ENCODE results near the gene WDR4.
A peak's percentile ranks its signal among the peaks of the same experiment; 100 is the strongest.
"Not testable (repeated sequence)": the region's sequence is repeated elsewhere in the genome, so short reads cannot be mapped to it uniquely, and the experiment has no call there.

WDR4 gene

GRCh38 chr21:42833859-42834725 is 45.2 kb downstream of the WDR4 start:
- no peak overlapping the region for H3K4me3 ChIP-seq (ENCODE audit: low read depth, low read length)
- H3K27me3 ChIP-seq (ENCODE audit: control insufficient read depth, insufficient read depth, low read length): no peaks in the 10 kb centered on the region
- no peaks in the 10 kb centered on the region for H3K9me3 ChIP-seq (ENCODE audit: control insufficient read depth, insufficient read depth, low read length)
- peaks cover 2% of the 10 kb centered on the region for H3K4me1 ChIP-seq (ENCODE audit: control insufficient read depth, insufficient read depth, low read length)
- H3K36me3 ChIP-seq (ENCODE audit: control insufficient read depth, insufficient read depth, low read length): peaks cover 15% of the 10 kb centered on the region
- peak overlapping the region; percentile 26 for H3K9ac ChIP-seq (ENCODE audit: low read depth, low read length)

- H3K4me3 ChIP-seq (ENCODE audit: low read depth, low read length): no peak overlapping the region
- H3K4me1 ChIP-seq (ENCODE audit: control insufficient read depth, insufficient read depth, low read length): peaks cover 2% of the 10 kb centered on the region
- no peaks in the 10 kb centered on the region for H3K27me3 ChIP-seq (ENCODE audit: control insufficient read depth, insufficient read depth, low read length)
- H3K36me3 ChIP-seq (ENCODE audit: control insufficient read depth, insufficient read depth, low read length): peaks cover 15% of the 10 kb centered on the region
- H3K9me3 ChIP-seq (ENCODE audit: control insufficient read depth, insufficient read depth, low read length): no peaks in the 10 kb centered on the region
- no peak overlapping the region for H3K9ac ChIP-seq (ENCODE audit: low read depth, low read length)
Observed at GRCh38 chr21:42833439-42833815, 45.9 kb downstream of the WDR4 start.

DNA sequence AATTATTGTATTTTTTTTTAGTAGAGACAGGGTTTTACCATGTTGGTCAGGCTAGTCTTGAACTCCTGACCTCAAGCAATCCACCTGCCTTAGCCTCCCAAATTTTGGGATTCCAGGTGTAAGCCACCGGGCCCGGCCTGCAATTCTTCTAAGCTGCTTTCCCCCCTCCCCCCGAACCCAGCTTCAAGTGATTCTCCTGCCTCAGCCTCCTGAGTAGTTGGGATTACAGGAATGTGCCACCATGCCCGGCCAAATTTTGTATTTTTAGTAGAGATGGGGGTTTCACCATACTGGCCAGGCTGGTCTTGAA is 47.1 kb downstream of the WDR4 start:
- H3K9me3 ChIP-seq (ENCODE audit: control insufficient read depth, insufficient read depth, low read length); H3K4me1 ChIP-seq (ENCODE audit: control insufficient read depth, insufficient read depth, low read length); H3K27me3 ChIP-seq (ENCODE audit: control insufficient read depth, insufficient read depth, low read length); H3K4me3 ChIP-seq (ENCODE audit: low read depth, low read length); H3K9ac ChIP-seq (ENCODE audit: low read depth, low read length): not testable (repeated sequence)
- H3K36me3 ChIP-seq (ENCODE audit: control insufficient read depth, insufficient read depth, low read length): peaks cover 10% of the 10 kb centered on the region

DNA sequence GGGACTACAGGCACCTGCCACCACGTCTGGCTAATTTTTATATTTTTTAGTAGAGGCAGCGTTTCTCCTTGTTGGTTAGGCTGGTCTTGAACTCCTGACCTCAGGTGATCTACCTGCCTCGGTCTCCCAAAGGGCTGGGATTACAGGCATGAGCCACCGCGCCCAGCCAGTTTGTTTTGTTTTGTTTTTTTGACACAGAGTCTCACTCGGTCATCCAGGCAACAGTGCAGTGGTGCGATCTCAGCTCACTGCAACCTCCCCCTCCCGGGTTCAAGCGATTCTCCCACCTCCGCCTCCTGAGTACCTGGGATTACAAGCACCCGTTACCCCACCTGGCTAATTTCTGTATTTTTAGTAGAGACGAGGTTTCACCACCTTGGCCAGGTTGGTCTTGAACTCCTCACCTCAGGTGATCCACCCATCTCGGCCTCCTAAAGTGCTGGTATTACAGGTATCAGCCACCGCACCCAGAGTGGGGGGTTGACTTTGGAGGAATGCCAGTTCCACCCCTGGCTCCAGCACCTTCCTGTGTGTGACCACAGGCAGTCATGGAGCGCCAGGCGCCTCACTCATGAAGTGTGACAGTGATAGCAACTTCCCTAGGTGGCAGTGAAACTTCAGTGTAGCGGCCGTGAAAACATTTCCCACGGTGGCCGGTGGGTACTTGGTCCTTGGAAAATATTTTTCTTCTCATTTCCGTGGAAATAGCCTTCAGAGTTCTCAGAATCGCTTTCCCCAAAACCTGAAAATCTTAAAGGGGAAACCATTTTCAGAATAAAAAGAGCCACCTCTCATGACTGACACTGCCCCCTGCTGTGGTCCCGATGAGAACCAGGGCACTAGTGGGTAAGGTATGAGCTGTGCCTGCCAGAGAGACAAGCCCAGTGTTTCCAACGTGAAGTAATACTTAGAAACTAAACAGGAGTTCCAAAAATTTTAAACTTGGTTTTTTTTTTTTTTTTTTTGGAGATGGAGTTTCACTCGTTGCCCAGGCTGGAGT is 48.6 kb downstream of the WDR4 start:
- H3K4me1 ChIP-seq (ENCODE audit: control insufficient read depth, insufficient read depth, low read length): peaks cover 2% of the 10 kb centered on the region
- no peak overlapping the region for H3K4me3 ChIP-seq (ENCODE audit: low read depth, low read length)
- H3K9ac ChIP-seq (ENCODE audit: low read depth, low read length): no peak overlapping the region
- H3K27me3 ChIP-seq (ENCODE audit: control insufficient read depth, insufficient read depth, low read length): peaks cover under 1% of the 10 kb centered on the region
- H3K36me3 ChIP-seq (ENCODE audit: control insufficient read depth, insufficient read depth, low read length): peaks cover 9% of the 10 kb centered on the region
- H3K9me3 ChIP-seq (ENCODE audit: control insufficient read depth, insufficient read depth, low read length): no peaks in the 10 kb centered on the region

GRCh38 chr21:42829954-42830353 is 49.4 kb downstream of the WDR4 start:
- Histone ChIP-seq H3K4me1 (ENCODE audit: control insufficient read depth, insufficient read depth, low read length) (peaks cover 2% of the 10 kb centered on the region), H3K27me3 (ENCODE audit: control insufficient read depth, insufficient read depth, low read length) (peaks cover 4% of the 10 kb centered on the region), H3K36me3 (ENCODE audit: control insufficient read depth, insufficient read depth, low read length) (peaks cover 4% of the 10 kb centered on the region)

GRCh38 chr21:42829417-42829816 is 49.9 kb downstream of the WDR4 start:
- Histone ChIP-seq H3K4me1 (ENCODE audit: control insufficient read depth, insufficient read depth, low read length) (peaks cover 2% of the 10 kb centered on the region), H3K9ac (ENCODE audit: low read depth, low read length) (no peak overlapping the region), H3K36me3 (ENCODE audit: control insufficient read depth, insufficient read depth, low read length) (no peaks in the 10 kb centered on the region), H3K27me3 (ENCODE audit: control insufficient read depth, insufficient read depth, low read length) (peaks cover 4% of the 10 kb centered on the region), H3K4me3 (ENCODE audit: low read depth, low read length) (no peak overlapping the region), H3K9me3 (ENCODE audit: control insufficient read depth, insufficient read depth, low read length) (no peaks in the 10 kb centered on the region)

More at GRCh38 chr21:42829954-42830353, 49.4 kb downstream of the WDR4 start:
- Histone ChIP-seq H3K9ac (ENCODE audit: low read depth, low read length) (no peak overlapping the region), H3K9me3 (ENCODE audit: control insufficient read depth, insufficient read depth, low read length) (no peaks in the 10 kb centered on the region), H3K4me3 (ENCODE audit: low read depth, low read length) (no peak overlapping the region)

DNA sequence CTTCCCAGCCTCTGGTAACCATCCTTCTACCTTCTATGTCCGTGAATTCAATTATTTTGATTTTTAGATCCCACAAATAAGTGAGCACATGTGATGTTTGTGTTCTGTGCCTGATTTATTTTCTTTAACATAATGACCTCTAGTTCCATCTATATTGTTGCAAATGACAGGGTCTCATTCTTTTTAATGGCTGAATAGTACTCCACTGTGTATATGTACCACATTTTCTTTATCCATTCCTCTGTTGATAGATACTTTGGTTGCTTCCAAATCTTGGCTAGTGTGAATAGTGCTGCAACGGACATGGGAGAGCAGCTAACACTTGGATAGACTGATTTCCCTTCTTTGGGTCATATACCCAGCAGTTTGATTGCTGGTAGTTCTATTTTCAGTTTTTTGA is 51.8 kb downstream of the WDR4 start:
- H3K4me1 ChIP-seq (ENCODE audit: control insufficient read depth, insufficient read depth, low read length): no peaks in the 10 kb centered on the region
- no peaks in the 10 kb centered on the region for H3K36me3 ChIP-seq (ENCODE audit: control insufficient read depth, insufficient read depth, low read length)
- peaks cover 4% of the 10 kb centered on the region for H3K27me3 ChIP-seq (ENCODE audit: control insufficient read depth, insufficient read depth, low read length)
- H3K9me3 ChIP-seq (ENCODE audit: control insufficient read depth, insufficient read depth, low read length): no peaks in the 10 kb centered on the region
- H3K4me3 ChIP-seq (ENCODE audit: low read depth, low read length): no peak overlapping the region
- H3K9ac ChIP-seq (ENCODE audit: low read depth, low read length): no peak overlapping the region

DNA sequence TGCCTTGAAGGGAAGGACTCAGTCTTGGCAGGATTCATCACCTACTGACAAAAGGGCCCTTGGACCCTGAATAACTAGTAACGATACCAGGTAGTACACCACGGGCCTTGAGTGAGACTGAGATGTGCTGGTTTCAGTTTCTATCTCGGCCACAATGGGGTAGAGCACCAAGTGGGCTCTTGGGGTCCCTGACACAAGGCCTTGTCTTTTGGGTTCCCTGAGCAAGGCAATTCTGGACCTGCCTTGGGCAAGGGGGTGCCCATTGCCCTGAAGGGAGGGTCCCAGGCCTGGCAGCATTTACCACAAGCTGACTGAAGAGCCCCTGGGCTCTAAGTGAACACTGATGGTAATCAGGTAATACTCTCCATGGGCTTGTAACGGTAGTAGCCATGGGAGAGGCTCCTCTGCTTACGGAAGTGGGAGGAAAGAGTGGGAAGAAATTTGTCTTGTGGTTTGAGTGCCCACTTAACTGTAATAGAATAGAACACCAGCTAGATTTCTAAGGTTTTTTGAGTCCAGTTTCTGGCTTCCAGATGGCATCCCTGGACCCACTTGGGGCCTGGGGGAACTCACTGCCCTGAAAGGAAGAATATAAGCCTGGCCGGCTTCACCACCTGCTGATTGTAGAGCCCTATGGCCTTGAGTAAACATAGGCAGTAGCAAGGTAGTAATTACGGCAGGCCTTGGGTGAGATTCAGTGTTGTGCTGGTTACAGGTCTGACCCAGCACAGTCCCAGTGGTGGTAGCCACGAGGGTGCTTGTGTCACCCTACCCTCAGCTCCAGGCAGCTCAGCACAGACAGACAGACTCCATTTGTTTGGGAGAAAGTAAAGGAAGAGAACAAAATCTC is 58.5 kb downstream of the WDR4 start:
- Histone ChIP-seq H3K9ac (ENCODE audit: low read depth, low read length) (no peak overlapping the region), H3K4me3 (ENCODE audit: low read depth, low read length) (no peak overlapping the region), H3K27me3 (ENCODE audit: control insufficient read depth, insufficient read depth, low read length) (peaks cover 4% of the 10 kb centered on the region), H3K36me3 (ENCODE audit: control insufficient read depth, insufficient read depth, low read length) (no peaks in the 10 kb centered on the region), H3K4me1 (ENCODE audit: control insufficient read depth, insufficient read depth, low read length) (no peaks in the 10 kb centered on the region), H3K9me3 (ENCODE audit: control insufficient read depth, insufficient read depth, low read length) (no peaks in the 10 kb centered on the region)

GRCh38 chr21:42819861-42820615 is 59.3 kb downstream of the WDR4 start:
- Histone ChIP-seq H3K4me3 (ENCODE audit: low read depth, low read length) (no peak overlapping the region), H3K9ac (ENCODE audit: low read depth, low read length) (no peak overlapping the region), H3K9me3 (ENCODE audit: control insufficient read depth, insufficient read depth, low read length) (peaks cover 4% of the 10 kb centered on the region), H3K27me3 (ENCODE audit: control insufficient read depth, insufficient read depth, low read length) (no peaks in the 10 kb centered on the region), H3K36me3 (ENCODE audit: control insufficient read depth, insufficient read depth, low read length) (no peaks in the 10 kb centered on the region), H3K4me1 (ENCODE audit: control insufficient read depth, insufficient read depth, low read length) (no peaks in the 10 kb centered on the region)

GRCh38 chr21:42818328-42818749 is 61.0 kb downstream of the WDR4 start:
- Histone ChIP-seq H3K4me1 (ENCODE audit: control insufficient read depth, insufficient read depth, low read length) (no peaks in the 10 kb centered on the region), H3K9me3 (ENCODE audit: control insufficient read depth, insufficient read depth, low read length) (peaks cover 7% of the 10 kb centered on the region), H3K27me3 (ENCODE audit: control insufficient read depth, insufficient read depth, low read length) (no peaks in the 10 kb centered on the region), H3K4me3 (ENCODE audit: low read depth, low read length) (no peak overlapping the region), H3K9ac (ENCODE audit: low read depth, low read length) (no peak overlapping the region), H3K36me3 (ENCODE audit: control insufficient read depth, insufficient read depth, low read length) (no peaks in the 10 kb centered on the region)

DNA sequence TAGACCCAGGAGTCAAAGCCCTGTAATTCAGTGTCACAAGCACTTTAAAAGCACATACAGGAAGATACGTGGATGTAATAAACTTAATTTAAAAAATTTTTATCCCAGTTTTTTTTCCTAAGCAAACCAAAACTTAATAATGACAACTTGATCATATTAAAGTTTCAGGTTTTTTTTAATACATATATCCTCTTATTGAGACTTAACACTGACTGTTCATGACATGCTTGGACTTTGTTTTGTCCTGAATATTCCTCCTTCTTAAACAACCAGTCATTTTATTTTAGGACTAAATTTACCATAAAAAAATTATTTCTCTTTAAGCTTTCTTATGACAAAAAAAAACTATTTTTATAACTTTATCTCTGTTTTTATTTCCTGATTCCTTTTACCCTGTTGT is 64.1 kb downstream of the WDR4 start:
- peaks cover 7% of the 10 kb centered on the region for H3K9me3 ChIP-seq (ENCODE audit: control insufficient read depth, insufficient read depth, low read length)
- no peaks in the 10 kb centered on the region for H3K27me3 ChIP-seq (ENCODE audit: control insufficient read depth, insufficient read depth, low read length)
- H3K36me3 ChIP-seq (ENCODE audit: control insufficient read depth, insufficient read depth, low read length): no peaks in the 10 kb centered on the region
- H3K4me1 ChIP-seq (ENCODE audit: control insufficient read depth, insufficient read depth, low read length): no peaks in the 10 kb centered on the region
- no peak overlapping the region for H3K4me3 ChIP-seq (ENCODE audit: low read depth, low read length)
- H3K9ac ChIP-seq (ENCODE audit: low read depth, low read length): no peak overlapping the region

Measured in iPS-15b (cell line).